LNCAP (cell line): Measurements from ENCODE around the gene FASTKD3.

ENCODE experiments used
- CTCF ChIP-seq: fragments of 450-650 bp; IDR thresholded peaks from 2 replicates; pipeline ENCODE4 v1.5.1; 2017; ENCODE audit warnings: mild to moderate bottlenecking

Gene FASTKD3

GRCh38 chr5:7851617-7852289 lies 17.1 kb downstream of the FASTKD3 start:
- no peak for TF ChIP-seq CTCF

- TF ChIP-seq CTCF = no peak
Measured at GRCh38 chr5:7851240-7851592, 17.6 kb downstream of the FASTKD3 start.

GRCh38 chr5:7850395-7851239 lies 18.2 kb downstream of the FASTKD3 start, which contains the start of gene CFAP90:
CFAP90 (minus strand) TSS chr5:7851133; CDS start chr5:7851021, 112 bp downstream.
- TF ChIP-seq CTCF = no peak

- no peak for TF ChIP-seq CTCF
Measured at GRCh38 chr5:7849681-7850394, 19.0 kb downstream of the FASTKD3 start.

GRCh38 chr5:7848296-7848695 lies 20.5 kb downstream of the FASTKD3 start:
- no peak for TF ChIP-seq CTCF

GRCh38 chr5:7846327-7846726 lies 22.5 kb downstream of the FASTKD3 start:
- no peak for TF ChIP-seq CTCF

- TF ChIP-seq CTCF = no peak
Measured at GRCh38 chr5:7845557-7845956, 23.3 kb downstream of the FASTKD3 start.
